GM21447 (cell line): Measurements from ENCODE around the gene HECW1.

Source experiments
- ATAC-seq: cut with Tn5 transposase; IDR thresholded peaks from one replicate; pipeline ENCODE4 v1.9.1; 2021; ENCODE audit not compliant: unreplicated experiment

Gene HECW1

DNA sequence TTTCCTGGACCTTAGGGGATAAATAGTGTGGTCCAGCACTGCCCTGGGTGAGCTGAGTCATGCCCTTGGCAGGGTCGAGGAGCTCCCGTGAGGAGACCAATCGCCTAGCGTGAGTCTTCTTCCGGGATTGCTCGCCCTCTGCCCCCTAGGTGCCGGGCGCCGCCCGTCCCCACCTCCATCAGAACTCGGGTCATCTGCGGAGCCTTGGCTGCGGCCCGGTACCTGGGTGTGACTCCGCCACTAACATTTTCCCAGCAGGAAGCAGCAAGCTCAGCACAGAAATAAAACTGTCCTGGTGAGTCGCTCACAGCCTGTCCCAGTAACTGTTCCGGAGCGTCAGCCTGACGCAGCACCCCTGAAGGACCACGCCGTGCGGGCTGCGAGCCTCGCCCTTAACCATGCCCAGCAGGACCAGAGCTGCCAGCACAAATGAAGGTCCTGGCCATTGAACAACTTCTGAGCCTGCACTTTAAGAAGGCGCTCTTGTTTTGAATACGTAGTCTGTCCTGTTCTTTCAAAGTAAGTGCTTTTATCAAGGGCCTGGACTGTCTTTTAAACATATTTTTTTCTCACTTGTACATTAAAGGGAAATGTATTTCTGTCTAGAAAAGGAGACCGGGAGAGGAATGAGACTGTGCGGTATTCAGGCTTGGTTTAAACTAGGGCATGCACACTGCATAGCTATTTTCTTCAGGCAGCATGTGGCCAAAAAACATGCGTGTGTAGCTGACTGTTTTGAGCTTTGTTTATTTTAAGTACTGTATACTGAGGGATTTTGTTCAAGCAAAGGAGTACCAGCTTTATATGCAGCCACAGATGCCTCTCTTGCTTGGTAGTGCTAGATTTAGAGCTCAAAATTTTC lies 136.7 kb downstream of the HECW1 start:
- no peak for ATAC-seq

DNA sequence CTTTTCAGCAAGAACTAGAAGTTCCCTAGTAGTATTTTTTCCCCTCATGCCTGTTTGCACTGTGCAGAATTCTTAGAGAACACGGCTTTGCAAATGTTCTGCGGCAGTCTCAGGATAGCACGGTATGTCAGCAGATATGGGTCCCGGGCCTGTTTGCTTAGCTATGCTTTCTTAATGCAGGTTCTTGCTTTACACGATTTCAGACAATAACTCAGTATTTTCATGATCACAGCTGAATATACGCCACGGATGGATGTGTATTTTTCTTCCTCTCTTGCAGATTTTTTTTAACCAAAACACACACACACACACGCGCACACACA lies 137.3 kb downstream of the HECW1 start:
- ATAC-seq, result no peak

DNA sequence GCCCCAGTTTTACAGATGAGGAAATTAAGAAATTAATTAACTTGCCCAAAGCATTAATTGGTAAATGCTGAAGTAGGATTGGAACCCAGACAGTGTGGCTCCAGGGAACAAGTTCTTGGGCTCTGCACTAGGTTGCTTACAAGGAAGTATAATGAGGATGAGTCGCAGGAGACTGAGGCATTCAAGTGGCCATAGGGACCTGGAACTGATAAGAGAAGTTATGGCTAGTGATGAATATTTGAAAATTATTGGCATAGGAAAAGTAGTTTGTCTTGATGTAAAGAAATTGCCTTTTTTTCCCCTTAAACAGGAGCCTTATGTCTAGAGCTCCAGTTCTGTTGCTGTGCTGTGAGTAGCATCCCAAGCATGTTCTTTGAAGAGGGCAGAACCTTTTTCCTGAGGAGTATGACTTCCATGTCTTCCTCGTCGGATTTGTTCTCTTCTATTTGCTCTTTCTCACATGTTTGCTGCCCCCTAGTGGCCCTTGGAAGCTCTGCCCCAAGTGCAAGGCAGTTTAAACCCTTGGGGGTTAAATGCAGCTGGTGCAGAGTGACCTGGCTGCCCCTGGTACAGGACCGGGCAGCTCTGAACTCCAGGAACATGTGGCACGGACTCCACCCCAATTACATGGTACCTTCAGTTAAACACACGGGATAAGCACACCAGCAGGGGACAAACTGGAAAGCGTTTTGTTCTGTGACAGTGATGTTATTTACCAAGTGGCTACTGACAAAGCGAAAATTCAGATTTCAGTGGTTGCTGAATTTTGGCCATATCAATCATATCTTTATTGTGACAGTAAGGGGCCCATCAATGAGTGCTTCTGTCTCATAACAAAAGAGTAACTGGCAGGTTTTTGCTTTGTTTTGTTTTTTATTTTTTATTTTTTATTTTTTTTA lies 148.8 kb downstream of the HECW1 start:
- peak; percentile 87 for ATAC-seq

DNA sequence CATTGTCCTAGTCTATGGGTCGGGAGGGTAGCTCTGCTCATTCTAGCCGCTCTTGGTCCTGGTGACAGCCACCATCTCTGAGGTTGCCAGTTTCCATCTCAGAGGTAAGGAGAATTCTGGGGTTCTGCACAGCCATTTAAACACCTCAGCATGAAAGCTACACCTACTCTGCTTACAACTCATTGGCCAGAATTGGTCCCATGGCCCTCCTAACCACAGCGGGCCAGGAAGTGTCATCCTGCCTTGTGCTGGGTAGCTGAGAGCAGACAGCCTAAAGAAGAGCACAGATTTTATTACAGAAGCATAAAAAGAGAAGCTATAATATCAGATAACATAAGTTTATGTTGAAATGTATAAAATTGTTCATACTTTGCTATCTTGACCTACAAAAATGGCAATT lies 152.7 kb downstream of the HECW1 start:
- ATAC-seq, result no peak

DNA sequence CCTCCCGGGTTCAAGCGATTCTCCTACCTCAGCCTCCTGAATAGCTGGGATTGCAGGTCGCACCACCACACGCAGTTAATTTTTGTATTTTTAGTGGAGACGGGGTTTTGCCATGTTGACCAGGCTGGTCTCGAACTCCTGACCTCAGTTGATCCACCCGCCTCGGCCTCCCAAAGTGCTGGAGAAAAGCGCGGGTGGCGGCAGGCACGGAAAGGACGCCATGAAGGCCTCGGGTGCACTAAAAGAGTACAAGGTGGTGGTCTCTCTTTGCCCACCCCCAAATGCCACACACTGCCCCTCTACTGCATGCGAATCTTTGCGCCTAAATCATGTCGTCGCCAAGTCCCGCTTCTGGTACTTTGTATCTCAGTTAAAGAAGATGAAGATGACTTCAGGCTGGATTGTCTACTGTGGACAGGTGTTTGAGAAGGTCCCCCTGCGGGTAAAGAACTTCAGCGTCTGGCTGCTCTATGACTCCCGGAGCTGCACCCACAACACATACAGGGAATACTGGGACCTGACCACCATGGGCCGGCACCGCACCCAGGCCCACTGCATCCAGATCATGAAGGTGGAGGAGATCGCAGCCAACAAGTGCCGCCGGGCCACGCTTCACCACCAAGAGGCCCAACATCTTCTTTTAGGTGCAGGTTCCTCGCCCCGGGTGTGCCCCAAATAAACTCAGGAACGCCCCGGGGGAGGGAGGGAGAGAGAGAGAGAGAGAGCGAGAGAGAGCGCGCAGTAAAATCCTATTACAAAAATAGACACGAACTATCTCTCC lies 161.7 kb downstream of the HECW1 start:
- ATAC-seq, result no peak

DNA sequence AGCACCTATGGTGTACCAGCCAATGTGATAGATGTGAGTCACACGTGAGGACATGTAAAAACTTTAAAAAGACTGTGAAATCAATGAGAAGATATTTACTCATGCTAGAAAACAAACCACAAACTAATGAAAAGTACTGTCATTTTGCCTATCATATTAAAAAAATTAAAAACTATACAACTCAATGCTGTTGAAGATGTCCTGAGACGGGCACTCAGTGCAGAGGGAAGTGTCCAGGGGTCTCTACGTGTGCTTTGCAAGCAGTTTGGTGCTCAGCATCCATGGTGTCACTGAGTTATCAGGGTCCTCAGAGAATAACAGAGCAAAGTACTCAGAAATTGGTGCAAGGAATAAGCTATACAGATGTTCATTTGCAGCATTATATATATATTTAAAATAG lies 162.3 kb downstream of the HECW1 start:
- no peak for ATAC-seq

DNA sequence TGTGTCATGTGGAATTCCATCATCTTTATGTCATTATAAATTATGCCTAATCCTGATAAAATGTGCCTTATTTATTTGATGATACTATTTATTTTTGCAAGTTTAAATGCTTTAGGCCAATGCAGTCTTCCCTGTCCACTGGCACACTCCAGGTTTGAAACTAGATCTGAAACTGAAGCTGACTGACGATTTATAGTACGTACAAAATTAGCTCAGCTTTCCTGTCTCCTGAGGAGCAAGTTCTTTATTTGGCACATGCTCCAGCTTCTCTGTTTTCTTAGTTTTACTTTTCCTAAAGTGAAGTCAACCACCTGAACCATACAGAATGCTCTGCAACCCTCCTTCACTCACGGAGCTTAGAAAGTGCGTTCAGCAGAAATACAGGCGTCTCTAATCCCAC lies 164.1 kb downstream of the HECW1 start:
- no peak for ATAC-seq

DNA sequence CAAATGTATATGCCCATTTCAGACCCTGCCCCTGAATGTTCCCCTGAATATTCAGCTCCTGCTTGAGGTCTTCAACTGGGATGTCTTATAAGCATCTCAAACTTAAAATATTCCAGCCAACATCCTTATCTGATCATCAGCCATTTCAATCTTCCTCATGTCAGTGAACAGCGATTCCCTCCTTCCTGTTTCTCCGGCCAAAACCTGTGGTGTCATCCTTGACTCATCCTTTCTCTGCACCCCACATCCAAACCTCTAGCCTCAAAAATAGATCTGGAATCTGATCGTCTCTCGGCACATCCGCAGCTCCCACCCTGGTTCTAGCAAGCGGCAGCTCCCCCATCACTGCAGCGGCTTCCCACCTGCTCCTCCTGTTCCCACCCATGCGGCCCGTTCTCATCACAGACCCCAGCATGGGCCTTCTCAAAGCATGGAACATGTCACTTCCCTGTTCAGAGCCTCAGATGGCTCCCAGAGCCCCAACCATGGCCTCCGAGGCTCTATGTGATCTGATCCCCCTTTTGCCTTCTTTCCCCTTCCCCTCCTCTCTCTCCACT lies 165.7 kb downstream of the HECW1 start:
- ATAC-seq, result no peak

DNA sequence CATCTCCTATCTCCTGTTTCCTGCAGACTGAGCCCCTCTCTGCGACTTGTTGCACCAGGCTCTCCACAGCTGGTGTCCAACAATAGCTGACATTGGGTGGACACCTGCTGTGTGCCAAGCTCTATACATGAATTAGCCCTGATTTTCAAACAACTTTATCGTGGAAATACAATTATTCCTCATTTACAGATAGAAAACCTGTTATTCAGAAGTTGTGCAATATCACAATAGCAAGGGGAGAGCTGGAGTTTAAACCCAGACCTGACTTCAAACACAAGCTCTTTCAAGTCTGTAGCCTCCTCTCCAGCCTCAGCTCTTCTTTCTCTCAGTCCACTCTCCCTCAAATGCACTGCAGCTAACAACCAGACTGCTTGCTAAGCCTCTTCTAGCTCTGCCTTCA lies 168.8 kb downstream of the HECW1 start:
- no peak for ATAC-seq

DNA sequence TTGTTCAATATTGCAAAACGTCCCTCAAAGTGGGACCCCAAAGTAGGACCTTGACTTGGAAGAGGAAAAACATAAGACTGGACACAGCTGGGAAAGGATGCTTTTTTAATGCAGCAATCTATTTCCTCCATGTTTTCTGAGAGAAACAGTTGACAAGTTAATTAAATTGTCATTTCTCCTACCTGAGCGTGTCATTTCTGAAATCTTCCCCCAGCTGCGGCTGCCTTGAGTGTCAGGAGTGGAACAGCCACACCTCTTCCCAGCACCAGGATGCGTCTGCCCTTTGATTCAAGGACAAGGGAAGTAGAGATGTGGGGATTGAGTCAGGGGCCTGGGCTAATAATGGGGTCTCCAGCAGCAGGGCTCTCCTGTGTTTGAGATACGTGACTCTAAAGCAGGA lies 171.3 kb downstream of the HECW1 start:
- ATAC-seq, result no peak

DNA sequence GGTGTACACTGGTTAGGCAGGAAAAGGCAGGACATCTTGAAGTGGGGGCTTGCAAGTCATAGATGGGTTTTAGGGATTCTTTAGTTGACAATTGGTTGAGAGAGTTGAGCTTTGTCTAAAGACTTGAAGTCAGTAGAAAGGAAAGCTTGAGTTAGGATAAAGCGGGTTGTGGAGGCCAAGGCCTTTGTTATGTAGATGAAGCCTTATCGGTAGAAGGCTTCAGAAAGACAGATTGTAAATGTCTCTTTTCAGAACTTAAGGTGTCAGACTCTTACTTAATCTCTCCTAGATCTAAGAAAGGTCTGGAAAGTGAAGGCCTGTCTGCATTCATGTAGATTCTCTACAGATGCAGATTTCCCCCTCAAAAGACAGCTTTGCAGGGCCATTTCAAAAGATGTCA lies 177.4 kb downstream of the HECW1 start:
- no peak for ATAC-seq

DNA sequence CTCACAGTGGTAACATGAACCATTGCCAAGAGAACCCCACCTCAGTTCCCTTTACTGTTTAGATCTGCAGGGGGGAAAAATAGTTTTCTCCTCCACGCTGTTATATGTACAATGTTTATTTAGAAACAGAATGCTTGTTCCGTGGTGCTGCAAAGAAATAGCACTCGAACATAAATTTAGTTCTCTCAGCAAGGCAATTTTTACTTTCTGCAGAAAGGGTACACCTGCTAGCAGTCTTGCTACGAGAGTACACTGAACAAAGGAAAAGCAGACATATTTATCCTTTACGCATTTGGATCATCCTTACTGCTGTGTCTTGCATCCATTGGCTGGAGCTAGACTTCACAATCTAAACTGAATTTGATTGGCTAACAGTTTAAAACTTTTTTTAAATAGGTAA lies 178.5 kb downstream of the HECW1 start:
- ATAC-seq, result no peak

DNA sequence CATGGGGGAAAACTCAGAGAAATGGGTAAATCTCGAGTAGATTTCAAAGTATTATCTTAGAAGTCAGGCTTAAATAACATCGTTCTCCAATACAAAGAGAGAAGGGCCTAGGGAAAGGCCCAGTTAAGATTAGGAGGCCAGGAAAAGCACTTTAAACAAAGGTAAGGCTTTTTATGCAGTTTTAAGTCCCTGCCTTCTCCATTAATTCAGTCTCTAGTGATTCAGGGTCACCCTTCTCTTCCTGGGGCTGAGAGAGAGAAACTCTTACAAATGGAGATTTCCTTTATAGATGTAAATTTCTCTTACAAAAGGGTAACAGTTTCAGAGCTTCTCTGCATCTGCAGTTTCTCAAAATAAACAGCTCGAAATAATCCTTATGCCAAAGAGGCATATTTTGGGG lies 179.3 kb downstream of the HECW1 start:
- ATAC-seq, result no peak

DNA sequence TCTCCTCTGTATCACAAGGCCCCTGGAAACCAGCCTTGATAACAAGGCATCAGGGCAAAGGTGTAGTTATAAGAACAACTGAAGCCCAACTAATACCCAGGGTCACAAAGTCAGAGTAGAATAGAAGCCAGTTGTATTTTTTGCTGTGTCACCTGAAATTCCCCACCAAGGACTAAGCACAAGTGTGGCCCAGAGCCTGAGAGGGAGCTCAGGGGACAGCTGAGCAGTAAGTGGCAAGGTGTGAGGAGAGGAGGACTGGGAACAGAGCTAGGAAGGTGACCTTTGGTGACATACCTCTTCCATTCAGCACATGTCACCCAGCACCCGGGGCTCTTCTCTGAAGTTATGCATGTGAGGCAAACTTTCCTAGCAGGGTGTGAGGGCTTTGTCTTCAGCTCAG lies 179.9 kb downstream of the HECW1 start:
- no peak for ATAC-seq

DNA sequence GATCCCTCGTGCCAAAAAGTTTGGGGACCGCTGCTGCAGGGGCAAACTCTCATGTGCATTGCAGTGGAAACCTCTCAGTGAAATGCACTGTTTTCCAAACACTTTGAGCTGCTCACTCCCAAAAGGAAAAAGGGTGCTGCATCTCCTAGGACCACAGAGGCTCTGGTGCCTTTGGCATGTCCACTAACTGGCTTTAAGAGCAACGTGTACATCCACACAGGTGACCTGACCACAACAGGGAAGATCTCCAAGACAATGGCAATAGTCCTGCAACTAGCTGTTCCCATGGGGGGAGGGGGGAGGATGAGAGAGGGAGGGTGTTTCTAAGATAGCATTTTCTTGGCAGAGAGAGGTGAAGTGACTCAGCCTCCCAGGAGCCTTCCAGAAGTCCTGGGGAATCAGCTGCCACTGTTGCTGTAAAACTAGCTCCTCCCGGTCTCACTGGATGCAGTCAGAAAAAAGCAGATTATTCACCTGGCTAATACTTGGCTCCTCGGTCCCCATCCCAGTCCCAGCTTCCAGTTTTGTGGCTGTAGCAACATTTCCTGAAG lies 181.7 kb downstream of the HECW1 start:
- ATAC-seq, result no peak

DNA sequence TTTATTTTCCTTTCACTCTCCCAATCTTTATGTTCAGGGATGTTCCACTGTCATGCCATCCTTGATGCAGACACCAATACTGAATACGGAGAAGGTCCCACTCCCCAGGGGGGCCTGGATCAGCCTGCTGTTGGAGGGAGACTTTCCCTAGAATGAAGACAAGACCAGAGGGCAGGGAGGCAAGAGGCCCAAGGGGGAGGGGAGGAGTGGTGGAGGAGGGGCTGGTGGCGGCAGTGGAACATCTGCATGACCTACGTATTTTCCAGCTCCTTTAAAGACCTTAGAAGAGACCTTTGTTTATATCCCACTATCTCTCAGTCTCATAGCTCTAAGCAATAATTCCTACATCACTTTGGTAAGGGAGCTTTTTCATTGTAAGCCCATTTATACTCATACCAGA lies 183.0 kb downstream of the HECW1 start:
- ATAC-seq, result no peak

DNA sequence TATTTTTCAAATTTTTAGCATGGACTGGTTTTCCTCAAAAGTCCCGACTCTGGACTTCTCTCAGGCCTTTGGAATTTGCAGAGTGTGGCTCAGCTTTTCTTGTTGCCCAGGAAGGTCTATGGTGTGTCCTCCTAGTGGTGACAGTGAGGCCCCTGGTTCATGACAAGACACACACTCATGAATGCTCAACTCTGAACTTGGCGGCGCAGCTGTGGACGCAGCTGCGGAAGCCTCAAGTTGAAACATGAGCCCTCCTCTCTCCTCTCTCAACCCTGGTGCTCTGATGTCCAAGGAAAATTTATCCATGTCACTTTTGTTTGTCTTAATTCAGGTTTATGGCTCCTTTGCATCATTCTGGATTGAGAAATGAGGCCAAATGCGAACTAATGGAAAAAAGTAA lies 183.9 kb downstream of the HECW1 start:
- no peak for ATAC-seq

DNA sequence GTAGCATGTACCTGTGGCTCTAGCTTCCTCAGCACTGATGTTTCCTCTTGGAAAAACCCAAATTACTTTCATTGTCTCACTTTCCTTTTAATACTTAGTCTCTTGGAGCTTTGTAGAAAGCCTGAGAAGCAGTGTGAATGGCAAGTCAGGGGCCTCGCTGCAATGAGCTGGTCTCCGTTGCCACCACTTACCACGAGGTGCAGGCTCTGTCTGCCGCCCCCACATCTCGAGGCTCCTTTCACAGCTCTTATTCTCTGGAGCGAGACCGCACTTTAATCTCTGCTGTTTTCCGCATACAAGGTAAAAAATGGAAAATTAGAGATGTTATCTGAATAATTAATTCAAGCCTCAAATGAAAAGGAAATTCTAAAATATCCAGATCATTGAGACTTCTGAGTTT lies 186.2 kb downstream of the HECW1 start:
- ATAC-seq, result no peak

DNA sequence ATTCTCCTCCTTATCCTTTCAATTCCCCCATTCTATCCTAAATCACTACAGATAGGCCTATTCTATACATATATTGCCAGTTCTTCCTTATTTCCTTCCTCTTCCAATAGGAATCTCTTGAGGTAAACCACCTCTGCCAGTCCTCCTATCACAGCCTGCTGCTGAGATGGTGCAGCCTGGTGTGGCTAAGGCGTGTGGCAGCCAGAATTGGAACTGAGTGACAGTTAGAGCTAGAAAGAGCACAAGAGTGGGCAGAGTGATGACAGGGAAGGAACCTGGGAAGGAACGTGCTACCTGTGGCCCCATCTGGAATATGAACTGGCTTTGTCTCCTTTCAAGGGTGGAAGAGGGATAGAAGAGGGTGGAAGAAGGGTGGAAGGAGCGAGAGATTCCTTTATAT lies 187.7 kb downstream of the HECW1 start:
- no peak for ATAC-seq

DNA sequence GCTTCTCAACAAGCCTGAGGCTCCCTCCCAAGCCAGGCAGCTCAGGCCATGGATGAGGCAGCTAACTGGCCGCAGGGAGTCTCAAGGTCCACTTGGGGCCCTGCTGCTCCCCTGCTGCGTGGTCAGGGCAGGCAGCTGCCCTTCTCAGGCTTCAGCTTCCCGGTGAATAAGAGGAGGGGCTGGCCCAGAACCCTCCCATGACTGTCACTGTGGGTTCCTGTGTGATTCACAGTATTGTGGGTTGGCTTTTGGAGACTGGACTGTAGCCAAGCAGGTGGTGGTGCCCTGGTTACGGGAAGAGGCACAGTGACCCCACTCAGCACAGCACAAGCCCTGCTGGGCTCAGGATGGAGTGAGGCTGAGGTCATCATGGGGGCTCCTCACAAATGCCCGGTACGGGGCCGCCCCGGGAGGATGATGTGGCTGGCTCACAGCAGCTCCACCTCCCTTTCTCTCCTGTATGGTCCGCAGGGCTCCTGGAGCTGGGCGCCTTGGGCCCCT lies 189.8 kb downstream of the HECW1 start:
- ATAC-seq, result no peak
